Endodermal cell (in vitro differentiated cells): ENCODE results near the gene ELAVL4. TPM values are rescaled to one million over a fixed set of nuclear protein-coding genes. Genes with fewer than 3 reads are reported as not detected.

Experiments
- DNase-seq: peaks from one replicate; pipeline ENCODE4 v3.0.0-alpha.2; 2017
- H3K27ac ChIP-seq: 2 replicates; pipeline ENCODE4 v1.5.1; 2013; ENCODE audit warnings: mild to moderate bottlenecking, low read depth, low read length, moderate library complexity
- H3K27me3 ChIP-seq: 2 replicates; pipeline ENCODE4 v1.6.1; 2013; ENCODE audit warnings: mild to moderate bottlenecking, low read length, moderate library complexity; ENCODE audit not compliant: insufficient read depth, control insufficient read depth, poor library complexity, severe bottlenecking
- H3K36me3 ChIP-seq: 2 replicates; pipeline ENCODE4 v1.7.0; 2013; ENCODE audit warnings: mild to moderate bottlenecking, low read length, moderate library complexity; ENCODE audit not compliant: control insufficient read depth, insufficient read depth
- H3K4me1 ChIP-seq: one replicate; pipeline ENCODE4 v1.7.0; 2013; ENCODE audit warnings: low read length; ENCODE audit not compliant: control insufficient read depth, insufficient read depth
- H3K4me3 ChIP-seq: 2 replicates; pipeline ENCODE4 v1.5.1; 2013; ENCODE audit warnings: mild to moderate bottlenecking, low read length, moderate library complexity
- H3K9ac ChIP-seq: 2 replicates; pipeline ENCODE4 v1.6.1; 2013; ENCODE audit warnings: mild to moderate bottlenecking, low read length, moderate library complexity; ENCODE audit not compliant: poor library complexity, severe bottlenecking; ENCODE audit errors: extremely low read depth
- H3K9me3 ChIP-seq: 2 replicates; pipeline ENCODE4 v1.6.1; 2013; ENCODE audit warnings: mild to moderate bottlenecking, low read length, moderate library complexity; ENCODE audit not compliant: control insufficient read depth
- H3K27ac Mint-ChIP-seq: 2 replicates; pipeline ENCODE4 v1.8.0; 2020; ENCODE audit warnings: mixed read lengths
- H3K27me3 Mint-ChIP-seq: 2 replicates; pipeline ENCODE4 v1.8.0; 2021; ENCODE audit warnings: mild to moderate bottlenecking, mixed read lengths; ENCODE audit not compliant: insufficient read depth
- H3K36me3 Mint-ChIP-seq: 2 replicates; pipeline ENCODE4 v1.8.0; 2020; ENCODE audit warnings: low read depth, mixed read lengths
- H3K4me1 Mint-ChIP-seq: 2 replicates; pipeline ENCODE4 v1.8.0; 2020; ENCODE audit warnings: mixed read lengths
- H3K4me3 Mint-ChIP-seq: 2 replicates; pipeline ENCODE4 v1.8.0; 2020; ENCODE audit warnings: mild to moderate bottlenecking, moderate library complexity, mixed read lengths
- H3K9me3 Mint-ChIP-seq: 2 replicates; pipeline ENCODE4 v1.8.0; 2020; ENCODE audit warnings: mild to moderate bottlenecking, mixed read lengths
- CTCF ChIP-seq: fragments of 200-600 bp; sonication (generic); conservative IDR thresholded peaks from 2 replicates; pipeline ENCODE4 v1.5.0; 2021; ENCODE audit warnings: antibody characterized with exemption, mild to moderate bottlenecking
- WGBS, 2 experiments: methylation state at CpG; one replicate each; pipeline versions ENCODE4 v1.1.5 to v1.1.7; 2013; ENCODE audit warnings: missing lambda C conversion rate in 2 of 2, mixed read lengths in 1 of 2; ENCODE audit not compliant: insufficient coverage in 1 of 2, insufficient read length in 1 of 2; 5-methylcytosine and 5-hydroxymethylcytosine counted together
- total RNA-seq, 2 donors: library from RNA; stranded (reverse); fragmentation: NEBNext Ultra II Directional in 1 of 2; extraction: Animal tissue kit (Norgen Biotek cat#: 25700) in 1 of 2; gene quantifications; 2 replicates in 1 of 2; 3 replicates in 1 of 2; pipeline ENCODE4 v1.2.1, GENCODE V29; 2021

Gene ELAVL4
- total RNA-seq, 2 donors from 2014 or later, result 4.0 to 10.3 TPM

GRCh38 chr1:50129201-50129600 lies 20.5 kb downstream of the ELAVL4 start:
- Mint-ChIP-seq H3K27ac (no peak overlapping the region), H3K9me3 (no peaks in the 10 kb centered on the region), H3K4me3 (no peak overlapping the region), H3K27me3 (peaks cover 1% of the 10 kb centered on the region), H3K4me1 (peaks cover 38% of the 10 kb centered on the region), H3K36me3 (no peaks in the 10 kb centered on the region)
- Histone ChIP-seq H3K9me3 (peaks cover 27% of the 10 kb centered on the region), H3K27ac (no peak overlapping the region), H3K36me3 (no peaks in the 10 kb centered on the region), H3K9ac (no peak overlapping the region), H3K4me1 (no peaks in the 10 kb centered on the region), H3K4me3 (no peak overlapping the region), H3K27me3 (peaks cover 5% of the 10 kb centered on the region)
- peak; percentile 25 for TF ChIP-seq CTCF
- DNase-seq, result no peak
- 78 to 86% methylated on average over 1 of the region's 1 CpG for WGBS, 2 experiments

- no peak for TF ChIP-seq CTCF
- no peak overlapping the region for H3K9ac ChIP-seq
- Mint-ChIP-seq H3K9me3 (no peaks in the 10 kb centered on the region), H3K27me3 (no peaks in the 10 kb centered on the region), H3K4me3 (no peak overlapping the region), H3K4me1 (peaks cover 20% of the 10 kb centered on the region), H3K27ac (no peak overlapping the region), H3K36me3 (no peaks in the 10 kb centered on the region)
- no peak overlapping the region for H3K27ac ChIP-seq
- H3K4me1 ChIP-seq, result no peaks in the 10 kb centered on the region
- no peak overlapping the region for H3K4me3 ChIP-seq
- DNase-seq, result no peak
- no peaks in the 10 kb centered on the region for H3K36me3 ChIP-seq
- H3K9me3 ChIP-seq, result peaks cover 17% of the 10 kb centered on the region
- WGBS, 2 experiments, result 80 to 83% methylated on average over 1 to 3 of the region's 3 CpGs
- peaks cover 5% of the 10 kb centered on the region for H3K27me3 ChIP-seq
Observed at GRCh38 chr1:50132347-50132894, 23.7 kb downstream of the ELAVL4 start.

GRCh38 chr1:50135716-50136115 lies 27.0 kb downstream of the ELAVL4 start:
- H3K9ac ChIP-seq, result no peak overlapping the region
- H3K4me1 Mint-ChIP-seq, result peaks cover 18% of the 10 kb centered on the region
- H3K4me1 ChIP-seq, result peaks cover 4% of the 10 kb centered on the region
- H3K27ac Mint-ChIP-seq, result no peak overlapping the region
- H3K36me3 Mint-ChIP-seq, result no peaks in the 10 kb centered on the region
- WGBS, 2 experiments, result 78 to 83% methylated on average over 2 of the region's 2 CpGs
- peaks cover 5% of the 10 kb centered on the region for H3K27me3 ChIP-seq
- no peak overlapping the region for H3K27ac ChIP-seq
- no peaks in the 10 kb centered on the region for H3K9me3 Mint-ChIP-seq
- no peak overlapping the region for H3K4me3 Mint-ChIP-seq
- no peaks in the 10 kb centered on the region for H3K27me3 Mint-ChIP-seq
- H3K9me3 ChIP-seq, result peaks cover 15% of the 10 kb centered on the region
- TF ChIP-seq CTCF, result no peak
- no peaks in the 10 kb centered on the region for H3K36me3 ChIP-seq
- DNase-seq, result no peak
- no peak overlapping the region for H3K4me3 ChIP-seq
